Measurements from ENCODE around the gene VPS13C. TPM values are rescaled to one million over a fixed set of nuclear protein-coding genes. Genes with fewer than 3 reads are reported as not detected.

The VPS13C gene
- polyA plus RNA-seq, 3 donors, result 12.0 to 32.2 (median 18.4) TPM

GRCh38 chr15:61997786-61998185, 62.5 kb downstream of the VPS13C start:
- WGBS (ENCODE audit: insufficient coverage), result 100% methylated on average over 1 of the region's 1 CpG
- H3K9ac ChIP-seq (ENCODE audit: insufficient read depth, low read length, poor library complexity, severe bottlenecking), result no peak overlapping the region
- H3K9me3 ChIP-seq (replicated peaks in 1 of 2; ENCODE audit: control insufficient read depth in 1 of 2, insufficient read depth in 1 of 2, low read length in 2 of 2), result no peaks in the 10 kb centered on the region
- Mint-ChIP-seq H3K4me3 (no peak overlapping the region), H3K27me3 (ENCODE audit: low read depth in 3 of 3) (no peaks in the 10 kb centered on the region), H3K27ac (peak overlapping the region in 2 of 7 donors; percentile 18 to 54), H3K36me3 (peaks cover 51 to 56% of the 10 kb centered on the region in 2 donors), H3K9me3 (peaks cover 0 to 2% (median 0%) of the 10 kb centered on the region in 7 donors), H3K4me1 (no peaks in the 10 kb centered on the region)
- TF ChIP-seq, protein P1, sequence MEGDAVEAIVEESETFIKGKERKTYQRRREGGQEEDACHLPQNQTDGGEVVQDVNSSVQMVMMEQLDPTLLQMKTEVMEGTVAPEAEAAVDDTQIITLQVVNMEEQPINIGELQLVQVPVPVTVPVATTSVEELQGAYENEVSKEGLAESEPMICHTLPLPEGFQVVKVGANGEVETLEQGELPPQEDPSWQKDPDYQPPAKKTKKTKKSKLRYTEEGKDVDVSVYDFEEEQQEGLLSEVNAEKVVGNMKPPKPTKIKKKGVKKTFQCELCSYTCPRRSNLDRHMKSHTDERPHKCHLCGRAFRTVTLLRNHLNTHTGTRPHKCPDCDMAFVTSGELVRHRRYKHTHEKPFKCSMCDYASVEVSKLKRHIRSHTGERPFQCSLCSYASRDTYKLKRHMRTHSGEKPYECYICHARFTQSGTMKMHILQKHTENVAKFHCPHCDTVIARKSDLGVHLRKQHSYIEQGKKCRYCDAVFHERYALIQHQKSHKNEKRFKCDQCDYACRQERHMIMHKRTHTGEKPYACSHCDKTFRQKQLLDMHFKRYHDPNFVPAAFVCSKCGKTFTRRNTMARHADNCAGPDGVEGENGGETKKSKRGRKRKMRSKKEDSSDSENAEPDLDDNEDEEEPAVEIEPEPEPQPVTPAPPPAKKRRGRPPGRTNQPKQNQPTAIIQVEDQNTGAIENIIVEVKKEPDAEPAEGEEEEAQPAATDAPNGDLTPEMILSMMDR (IDR thresholded peaks at IDR 0.05), result no peak
- H3K4me2 ChIP-seq (replicated peaks; ENCODE audit: extremely low read depth, low read length, poor library complexity, severe bottlenecking), result no peak overlapping the region
- intact Hi-C loops (cut with micrococcal nuclease), result no loop called here
- DNase-seq, result no peak
- no peaks in the 10 kb centered on the region for H3K4me1 ChIP-seq (ENCODE audit: control insufficient read depth in 1 of 2, insufficient read depth in 2 of 2, low read length in 2 of 2)
- no peak overlapping the region for H3K27ac ChIP-seq (ENCODE audit: low read depth in 1 of 2, low read length in 2 of 2)
- H3K4me3 ChIP-seq (replicated peaks in 1 of 3; ENCODE audit: low read depth in 2 of 3, low read length in 3 of 3), result no peak overlapping the region
- peaks cover 25 to 64% of the 10 kb centered on the region in 2 donors for H3K36me3 ChIP-seq (replicated peaks in 1 of 2; ENCODE audit: control insufficient read depth in 1 of 2, insufficient read depth in 2 of 2, low read length in 2 of 2)
- no peaks in the 10 kb centered on the region for H3K27me3 ChIP-seq (ENCODE audit: control insufficient read depth in 2 of 2, insufficient read depth in 2 of 2, low read length in 2 of 2)
- H2AFZ ChIP-seq (ENCODE audit: insufficient read depth, low read depth, low read length, poor library complexity, severe bottlenecking), result no peak overlapping the region
- peaks cover 19% of the 10 kb centered on the region for H4K20me1 ChIP-seq (ENCODE audit: insufficient read depth, low read length)
- H3K79me2 ChIP-seq (ENCODE audit: insufficient read depth, low read length), result no peaks in the 10 kb centered on the region

- Histone ChIP-seq H3K4me1 (ENCODE audit: control insufficient read depth in 1 of 2, insufficient read depth in 2 of 2, low read length in 2 of 2) (no peaks in the 10 kb centered on the region), H4K20me1 (ENCODE audit: insufficient read depth, low read length) (peaks cover 19% of the 10 kb centered on the region), H3K4me2 (replicated peaks; ENCODE audit: extremely low read depth, low read length, poor library complexity, severe bottlenecking) (no peak overlapping the region), H3K27ac (ENCODE audit: low read depth in 1 of 2, low read length in 2 of 2) (no peak overlapping the region), H3K4me3 (replicated peaks in 1 of 3; ENCODE audit: low read depth in 2 of 3, low read length in 3 of 3) (no peak overlapping the region), H3K79me2 (ENCODE audit: insufficient read depth, low read length) (no peaks in the 10 kb centered on the region), H3K36me3 (replicated peaks in 1 of 2; ENCODE audit: control insufficient read depth in 1 of 2, insufficient read depth in 2 of 2, low read length in 2 of 2) (peaks cover 35 to 80% of the 10 kb centered on the region in 2 donors), H3K9me3 (replicated peaks in 1 of 2; ENCODE audit: control insufficient read depth in 1 of 2, insufficient read depth in 1 of 2, low read length in 2 of 2) (no peaks in the 10 kb centered on the region), H3K9ac (ENCODE audit: insufficient read depth, low read length, poor library complexity, severe bottlenecking) (no peak overlapping the region), H2AFZ (ENCODE audit: insufficient read depth, low read depth, low read length, poor library complexity, severe bottlenecking) (no peak overlapping the region), H3K27me3 (ENCODE audit: control insufficient read depth in 2 of 2, insufficient read depth in 2 of 2, low read length in 2 of 2) (no peaks in the 10 kb centered on the region)
- intact Hi-C loops (cut with micrococcal nuclease), result no loop called here
- DNase-seq, result no peak
- H3K4me1 Mint-ChIP-seq, result no peaks in the 10 kb centered on the region
- WGBS (ENCODE audit: insufficient coverage), result no CpG with 5 or more reads among the region's 4 CpGs
- TF ChIP-seq, protein P1 (IDR thresholded peaks at IDR 0.05), result no peak
- peaks cover 59 to 72% of the 10 kb centered on the region in 2 donors for H3K36me3 Mint-ChIP-seq
- H3K9me3 Mint-ChIP-seq, result peaks cover 0 to 2% (median 0%) of the 10 kb centered on the region in 7 donors
- peak overlapping the region in 2 of 7 donors; percentile 16 to 22 for H3K27ac Mint-ChIP-seq
- H3K27me3 Mint-ChIP-seq (ENCODE audit: low read depth in 3 of 3), result no peaks in the 10 kb centered on the region
- no peak overlapping the region for H3K4me3 Mint-ChIP-seq
Measured at GRCh38 chr15:61996056-61996635, 64.1 kb downstream of the VPS13C start.

Measured in CD14-positive monocyte (primary cell).